ENCODE results near the gene PER1.
"Not testable (repeated sequence)": the region's sequence is repeated elsewhere in the genome, so short reads cannot be mapped to it uniquely, and the experiment has no call there.

PER1 gene

DNA sequence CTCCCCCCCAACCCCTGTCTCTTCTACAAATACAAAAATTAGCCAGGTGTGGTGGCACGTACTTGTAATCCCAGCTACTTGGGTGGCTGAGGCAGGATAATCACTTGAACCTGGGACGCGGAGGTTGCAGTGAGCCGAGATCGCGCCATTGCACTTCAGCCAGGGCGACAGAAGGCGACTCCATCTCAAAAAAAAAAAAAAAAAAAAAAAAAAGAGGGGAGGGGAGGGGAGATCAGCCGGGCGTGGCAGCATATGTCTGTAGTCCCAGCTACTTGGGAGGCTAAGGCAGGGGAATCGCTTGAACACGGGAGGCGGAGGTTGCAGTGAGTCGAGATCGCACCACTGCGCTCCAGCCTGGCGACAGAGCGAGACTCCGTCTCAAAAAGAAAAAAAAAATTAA, 18.0 kb upstream of the PER1 start:
- not testable (repeated sequence) for DNase-seq

DNA sequence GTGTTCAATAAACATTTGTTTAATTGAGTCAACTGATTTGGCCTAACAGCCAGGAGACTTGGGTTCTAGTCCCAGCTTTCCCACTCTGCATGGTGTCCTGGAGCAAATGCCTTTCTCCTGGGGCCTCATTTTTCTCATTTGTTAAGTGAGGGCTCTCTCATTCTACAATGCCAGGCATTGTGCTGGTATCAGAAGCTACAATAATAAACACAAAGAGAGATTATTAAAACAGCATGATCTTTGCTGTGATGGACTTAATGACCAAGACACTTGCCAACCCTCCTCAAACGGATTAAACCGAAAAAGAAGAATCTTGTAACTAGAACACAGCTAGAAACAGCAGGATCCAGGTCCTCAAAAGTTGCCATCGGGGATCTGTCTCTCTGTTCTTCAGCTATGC, 15.3 kb upstream of the PER1 start:
- no peak for DNase-seq

DNA sequence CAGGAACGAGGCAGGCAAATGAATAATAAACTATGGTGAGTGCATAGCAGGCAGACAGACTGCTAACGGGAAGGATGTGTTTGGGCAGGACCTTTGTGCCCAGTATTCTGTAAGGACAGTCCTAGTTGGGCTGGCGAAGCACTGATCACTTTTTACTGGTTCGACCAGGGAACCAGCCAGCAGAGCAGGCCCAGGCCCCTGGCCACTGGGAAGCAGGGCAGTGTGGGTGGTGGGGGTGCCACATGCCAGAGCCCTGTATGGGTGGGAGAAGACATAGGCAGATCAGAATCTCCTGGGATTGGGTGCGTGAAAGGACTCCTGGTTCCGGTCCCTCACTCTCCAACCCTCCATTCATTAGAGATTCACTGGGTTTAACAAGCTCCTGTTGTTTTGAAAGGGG, 14.5 kb upstream of the PER1 start:
- no peak for DNase-seq

DNA sequence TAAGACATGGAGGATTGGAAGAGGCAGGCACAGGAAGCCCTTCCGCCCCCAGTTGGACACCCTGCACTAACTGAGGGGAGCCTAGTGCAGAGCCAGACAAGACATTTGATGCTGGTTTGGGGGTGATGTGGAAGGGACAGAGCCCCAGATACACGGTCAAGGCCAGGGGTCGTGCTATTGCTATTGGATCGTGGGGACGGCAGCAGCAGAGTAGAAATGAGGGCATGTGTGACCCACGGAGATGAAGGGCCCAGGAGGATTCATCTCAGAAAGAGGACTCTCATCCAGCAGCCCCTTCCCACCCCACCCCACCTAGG, 12.6 kb upstream of the PER1 start:
- DNase-seq = no peak

DNA sequence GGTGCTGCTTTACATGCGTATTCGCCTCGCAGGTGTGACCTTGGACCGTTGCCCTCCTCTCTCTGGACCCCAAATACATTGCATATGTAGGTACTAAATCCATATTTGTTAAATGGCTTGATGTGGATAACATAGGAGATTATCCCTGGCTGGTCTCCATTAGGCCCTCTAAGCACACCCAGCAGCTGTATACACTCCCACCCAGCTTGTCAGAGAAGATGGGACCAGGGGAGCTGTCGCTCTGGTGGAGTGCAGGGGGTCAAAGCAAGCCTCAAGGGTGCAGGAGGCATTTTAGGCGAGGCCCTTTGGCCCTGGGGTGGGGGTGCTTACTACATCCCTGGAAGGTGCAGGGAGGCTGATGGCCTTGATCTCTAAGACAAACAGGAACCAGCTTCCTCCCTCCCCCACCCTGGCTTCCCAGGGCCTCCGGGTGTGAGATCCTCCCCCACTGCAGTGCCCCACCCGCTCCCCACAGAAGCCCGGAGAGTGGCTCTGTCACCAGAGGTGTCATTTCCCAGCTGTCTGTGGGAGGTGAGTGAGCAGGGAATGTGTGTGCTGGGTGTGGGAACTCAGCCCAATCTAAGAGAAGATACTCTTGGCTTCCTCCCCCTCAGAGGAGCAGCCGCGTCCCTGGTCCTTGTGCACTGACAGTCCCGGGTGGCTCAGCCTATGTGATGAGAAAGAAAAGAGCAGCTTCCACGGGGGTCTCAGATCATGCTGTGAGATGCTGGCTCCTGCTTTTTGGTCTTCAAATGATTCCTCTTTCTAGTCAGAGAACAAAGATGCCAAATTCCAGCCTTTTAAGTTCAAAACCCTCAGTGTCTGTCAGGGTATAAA, 12.0 kb upstream of the PER1 start:
- DNase-seq = no peak

DNA sequence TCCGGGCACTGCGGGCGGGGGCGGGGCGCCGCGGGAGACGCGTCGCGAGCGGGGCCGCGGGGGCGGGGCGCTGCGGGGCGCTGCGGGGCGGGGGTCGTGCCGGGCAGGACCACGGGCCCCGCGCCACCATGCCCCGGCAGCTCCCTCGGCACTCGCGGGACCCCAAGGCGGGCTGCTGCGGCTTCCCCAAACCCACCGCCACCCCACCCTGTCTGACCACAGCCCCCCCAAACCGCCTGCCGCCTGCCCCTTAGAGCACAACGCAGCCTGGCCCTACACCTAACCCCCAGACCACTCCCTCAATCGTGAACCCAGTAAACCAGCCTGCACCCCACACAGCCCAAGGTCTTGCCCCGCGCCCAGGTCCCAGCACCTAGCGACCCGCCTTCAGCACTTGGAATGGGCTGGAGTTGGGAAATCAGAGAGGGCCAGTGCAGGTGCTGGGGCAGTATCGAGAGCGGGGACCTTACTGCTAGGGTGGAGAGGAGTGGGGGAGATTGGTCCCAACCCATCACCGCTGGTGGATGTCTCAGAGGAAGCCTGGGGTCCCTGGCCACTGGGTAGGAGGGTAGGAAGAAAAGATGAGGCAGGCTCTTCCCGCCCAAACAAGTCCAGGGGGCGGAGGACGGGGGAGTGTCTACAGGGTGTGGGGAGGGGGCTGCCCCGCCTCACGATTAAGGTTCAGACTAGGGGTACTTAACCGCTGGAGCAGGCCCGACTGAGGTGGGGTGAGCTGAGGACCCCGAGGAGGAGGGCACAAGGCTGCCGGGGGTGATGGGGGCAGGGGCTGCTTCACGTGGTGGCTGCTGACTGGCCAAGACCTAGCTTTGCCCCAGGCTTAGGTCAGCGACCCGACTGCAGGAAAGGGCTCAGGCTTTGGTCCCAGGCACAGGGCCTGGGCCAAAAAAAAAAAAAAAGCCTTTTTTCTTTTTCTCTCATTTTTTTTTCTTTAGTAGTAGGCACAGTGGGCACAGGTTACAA, 11.1 kb upstream of the PER1 start:
- DNase-seq = no peak

DNA sequence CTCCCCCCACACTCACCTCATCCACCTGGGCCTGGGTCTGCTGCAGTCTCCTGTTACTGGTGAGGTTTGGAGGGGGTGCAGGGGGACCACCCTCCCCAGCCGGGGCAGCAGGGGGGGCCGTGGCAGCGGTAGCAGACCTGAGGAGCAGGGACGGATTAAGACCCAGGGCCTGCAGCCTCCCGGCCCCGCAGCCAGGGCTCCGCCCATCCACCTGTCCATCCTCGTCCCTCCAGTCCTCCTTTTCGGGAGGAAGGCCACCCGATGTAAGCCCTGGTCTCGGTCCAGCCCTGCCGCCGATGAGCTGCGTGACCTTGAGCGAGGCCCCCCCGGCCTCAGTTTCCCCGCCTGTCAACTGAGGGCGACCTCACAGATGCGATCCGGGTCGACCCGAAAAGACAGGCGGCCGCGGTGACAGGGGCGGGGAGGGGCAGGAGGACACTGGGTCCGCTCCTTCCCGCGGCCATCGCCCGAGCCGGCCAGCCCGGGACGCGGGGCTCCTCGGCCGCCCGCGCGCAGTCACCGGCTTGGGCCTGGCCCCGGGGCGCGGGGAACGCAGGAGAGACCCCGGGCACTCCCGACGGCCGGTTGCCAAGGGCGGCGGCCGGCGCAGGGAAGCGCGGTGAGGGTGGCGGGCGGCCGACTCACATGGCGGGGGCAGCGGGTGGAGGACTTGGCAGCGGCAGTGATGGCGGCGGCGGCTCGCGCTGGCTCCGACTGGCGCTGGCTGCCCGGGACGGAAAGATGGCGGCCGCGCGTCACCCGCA, 10.2 kb upstream of the PER1 start, which contains the start of gene VAMP2:
Gene VAMP2 (minus strand): TSS at position 716 of the 764 bp plus-strand sequence. CDS start 69 bp downstream, at position 647.
- peak; percentile 15 for DNase-seq

DNA sequence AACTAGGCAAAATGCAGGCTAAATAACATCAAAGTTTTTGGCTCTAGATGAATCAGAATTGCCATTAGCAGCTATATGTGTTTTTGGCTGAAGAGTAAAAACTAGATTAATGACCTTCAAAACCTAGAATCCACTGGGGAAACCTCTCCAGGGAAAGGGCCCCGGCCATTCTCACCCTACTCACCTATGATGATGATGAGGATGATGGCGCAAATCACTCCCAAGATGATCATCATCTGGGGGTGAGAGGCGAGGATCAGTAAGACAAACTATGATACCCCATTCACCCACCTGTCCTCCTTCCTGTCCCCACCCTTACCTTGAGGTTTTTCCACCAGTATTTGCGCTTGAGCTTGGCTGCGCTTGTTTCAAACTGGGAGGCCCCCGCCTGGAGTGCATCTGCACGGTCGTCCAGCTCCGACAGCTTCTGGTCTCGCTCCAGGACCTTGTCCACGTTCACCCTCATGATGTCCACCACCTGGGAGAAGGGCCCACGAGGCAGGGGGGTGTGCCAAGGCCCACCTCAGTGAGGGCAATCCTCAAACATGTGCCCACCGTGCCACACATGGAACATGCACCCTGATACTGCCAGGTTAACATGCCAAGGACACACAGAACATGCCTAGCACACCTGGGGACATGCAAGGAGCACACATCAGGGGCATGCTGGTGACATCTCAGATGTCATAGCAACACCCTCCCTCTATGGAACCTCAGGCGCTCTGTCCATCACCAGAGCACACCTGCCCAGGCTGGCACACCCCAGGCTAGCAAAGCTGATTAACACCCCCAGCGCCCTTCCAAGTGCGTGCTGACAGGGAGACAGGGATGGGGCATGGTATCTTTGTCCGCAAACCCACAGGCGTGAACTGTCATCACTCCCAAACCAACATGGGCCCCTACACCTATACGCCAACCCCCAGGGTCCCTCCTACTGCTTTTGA, 9.4 kb upstream of the PER1 start:
- no peak for DNase-seq

DNA sequence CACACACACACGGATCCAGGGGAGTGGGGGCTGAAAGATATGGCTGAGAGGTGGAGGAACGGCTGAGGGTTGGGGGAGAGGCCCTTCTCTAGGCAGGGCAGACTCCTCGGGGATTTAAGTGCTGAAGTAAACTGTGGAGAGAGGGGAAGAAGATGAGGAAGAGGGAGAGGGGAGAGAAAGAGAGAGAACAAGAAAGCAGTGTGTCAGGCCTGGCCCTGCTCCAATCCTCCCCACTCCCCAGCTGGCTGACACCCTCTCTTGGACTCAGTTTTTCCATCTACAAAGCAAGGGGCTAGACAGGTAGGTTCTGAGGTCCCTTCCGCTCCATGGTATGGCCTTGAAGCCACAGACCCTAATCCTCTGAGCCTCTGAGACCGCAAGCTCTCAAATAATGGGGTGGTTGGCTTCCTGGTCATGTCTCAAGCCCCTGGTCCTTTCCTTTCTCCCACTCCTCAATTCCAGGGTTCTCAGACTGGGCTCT, 8.6 kb upstream of the PER1 start:
- no peak for DNase-seq

DNA sequence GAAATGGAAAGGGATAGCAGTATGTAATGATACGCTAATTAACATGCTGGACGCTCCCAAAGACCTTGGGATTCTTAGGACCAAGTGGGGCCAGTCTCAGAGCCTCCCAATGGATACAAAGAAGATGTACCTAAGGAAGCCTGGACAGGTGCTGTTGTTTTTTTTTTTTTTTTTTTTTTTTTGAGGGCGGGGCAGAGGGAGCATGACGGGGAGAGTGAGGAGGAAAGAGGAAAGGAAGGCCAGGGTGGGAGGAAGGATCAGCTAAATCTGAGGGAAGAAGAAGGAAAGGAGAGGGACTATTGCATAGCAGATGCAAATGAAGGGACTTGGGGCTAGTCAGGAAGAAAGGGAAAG, 8.0 kb upstream of the PER1 start:
- no peak for DNase-seq

DNA sequence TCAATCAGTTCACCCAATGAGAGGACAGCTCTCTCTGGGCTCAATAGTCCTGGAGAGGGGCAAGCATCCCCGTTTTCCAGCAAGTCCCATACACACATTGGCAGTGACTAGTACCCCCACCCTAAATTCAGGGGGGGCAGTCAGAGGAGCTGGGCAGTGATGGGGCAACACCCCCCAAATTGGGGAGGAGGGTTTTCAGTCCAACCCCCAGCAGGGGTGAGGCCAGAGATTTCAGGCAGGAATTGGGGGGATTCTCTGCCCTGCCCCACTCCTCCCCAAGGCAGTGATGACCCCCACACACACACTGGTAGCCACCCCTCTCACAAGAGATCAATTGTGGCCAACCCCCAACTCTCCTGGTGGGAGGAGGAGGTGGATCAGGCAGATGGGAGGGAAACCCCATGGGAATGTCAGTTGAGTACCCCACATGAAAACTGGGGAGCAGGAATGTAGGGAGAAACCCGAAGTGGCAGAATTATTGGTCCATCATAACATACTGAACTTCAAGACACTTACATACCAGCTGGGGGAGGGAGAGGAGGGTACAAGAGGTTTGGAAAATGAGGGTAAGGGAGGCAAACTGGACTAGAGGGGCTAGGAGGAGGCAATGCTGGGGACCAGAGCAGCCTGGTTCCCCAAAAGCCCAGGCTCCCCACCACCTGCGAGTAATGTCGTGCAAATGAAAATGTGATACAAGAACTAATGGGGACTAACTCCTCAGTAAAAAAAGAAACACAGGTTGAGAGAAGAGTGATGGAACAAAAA, 7.4 kb upstream of the PER1 start:
- DNase-seq = no peak

DNA sequence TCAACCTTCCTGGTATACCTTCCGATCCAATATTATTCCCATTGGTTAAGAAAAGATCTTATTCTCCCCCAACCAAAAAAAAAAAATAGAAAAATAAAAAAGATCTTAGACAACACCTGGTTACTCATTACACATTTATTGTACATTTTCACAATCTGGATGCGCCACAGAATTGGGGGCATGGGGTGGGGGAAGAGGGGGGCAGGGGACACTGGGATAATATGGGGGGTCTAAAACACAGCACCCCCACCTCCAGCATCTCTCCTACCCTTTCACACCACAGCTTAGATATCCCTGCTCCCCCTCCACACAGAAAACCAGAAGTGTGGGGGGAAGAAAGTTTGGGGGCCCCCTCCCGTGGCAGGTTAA, 6.8 kb upstream of the PER1 start:
- no peak for DNase-seq

DNA sequence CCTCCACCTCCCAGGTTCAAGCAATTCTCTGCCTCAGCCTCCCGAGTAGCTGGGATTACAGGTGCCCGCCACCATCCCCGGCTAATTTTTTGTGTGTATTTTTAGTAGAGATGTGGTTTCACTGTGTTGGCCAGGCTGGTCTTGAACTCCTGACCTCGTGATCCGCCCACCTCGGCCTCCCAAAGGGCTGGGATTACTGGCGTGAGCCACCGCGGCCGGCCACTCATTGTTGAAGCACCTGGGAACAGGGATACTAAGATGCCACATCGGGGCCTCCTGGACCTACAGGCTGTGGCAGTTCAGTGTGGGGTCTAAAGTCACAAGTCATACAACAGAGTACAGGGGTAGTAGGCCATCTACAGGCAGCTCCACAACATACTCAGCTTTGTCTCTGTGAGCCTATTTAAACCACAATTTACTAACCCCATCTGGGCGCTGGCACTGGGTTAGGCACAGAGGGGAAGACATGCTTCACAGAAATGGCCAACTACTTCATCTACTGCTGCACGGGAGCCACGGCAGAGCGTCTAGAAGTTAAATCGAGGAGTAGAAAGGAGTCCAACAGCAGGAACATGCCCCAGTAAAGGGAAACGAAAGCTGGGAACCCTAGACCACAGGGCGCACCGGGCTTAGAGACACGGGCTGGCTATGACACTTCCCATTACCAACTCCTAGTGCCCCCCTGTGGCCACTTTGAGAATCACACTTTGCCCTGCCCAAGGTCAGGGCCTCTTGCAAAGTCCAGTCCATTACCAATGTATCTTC, 6.2 kb upstream of the PER1 start:
- DNase-seq = peak; percentile 29

DNA sequence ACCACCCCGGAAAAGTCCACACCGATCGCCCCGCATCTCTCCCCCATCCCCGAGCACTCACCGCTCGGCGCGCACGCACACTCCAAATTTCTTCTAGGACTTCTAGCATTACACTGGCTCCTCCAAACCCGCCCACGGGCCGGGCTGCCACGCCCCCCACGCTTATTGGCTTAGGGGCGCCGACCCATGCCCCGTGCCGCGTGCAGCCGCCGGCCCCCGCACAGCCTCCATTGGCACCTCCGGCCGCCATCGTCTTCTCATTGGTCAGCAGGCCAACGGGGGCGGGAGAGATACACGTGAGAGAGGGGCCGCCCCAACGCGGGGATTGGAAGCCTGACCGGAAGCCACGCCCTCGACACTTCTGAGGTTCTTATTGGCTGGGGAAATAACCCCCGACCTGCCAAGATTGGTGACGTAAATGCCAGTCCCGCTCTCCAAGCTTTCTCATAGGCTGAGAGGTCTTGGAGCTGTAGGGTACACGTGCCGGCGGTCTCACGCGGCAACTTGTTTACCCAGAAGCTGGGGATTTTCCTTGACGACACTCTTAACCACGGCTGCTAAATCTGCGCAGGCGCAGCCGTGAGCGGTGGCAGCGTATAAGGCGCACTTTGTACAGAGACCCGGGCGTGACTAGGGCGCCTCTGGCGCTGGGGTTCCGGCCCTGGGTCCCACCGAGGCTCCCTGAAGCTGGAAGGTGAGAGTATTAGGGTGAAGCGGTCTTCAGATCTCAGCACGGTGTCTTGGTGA, 4.2 kb upstream of the PER1 start:
- peak; percentile 100 for DNase-seq

DNA sequence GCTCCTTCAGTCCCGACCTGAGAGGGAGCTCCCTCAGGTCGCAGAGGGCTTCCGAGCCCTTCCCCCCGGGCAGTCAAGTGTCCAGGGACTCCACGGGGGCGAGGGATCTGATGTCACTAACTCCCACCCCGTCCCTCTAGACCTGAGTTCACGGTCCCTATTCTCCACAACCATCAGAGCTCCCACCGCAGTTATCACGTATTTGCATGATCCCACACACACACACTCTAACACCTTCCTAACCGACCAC, 3.7 kb upstream of the PER1 start:
- no peak for DNase-seq

DNA sequence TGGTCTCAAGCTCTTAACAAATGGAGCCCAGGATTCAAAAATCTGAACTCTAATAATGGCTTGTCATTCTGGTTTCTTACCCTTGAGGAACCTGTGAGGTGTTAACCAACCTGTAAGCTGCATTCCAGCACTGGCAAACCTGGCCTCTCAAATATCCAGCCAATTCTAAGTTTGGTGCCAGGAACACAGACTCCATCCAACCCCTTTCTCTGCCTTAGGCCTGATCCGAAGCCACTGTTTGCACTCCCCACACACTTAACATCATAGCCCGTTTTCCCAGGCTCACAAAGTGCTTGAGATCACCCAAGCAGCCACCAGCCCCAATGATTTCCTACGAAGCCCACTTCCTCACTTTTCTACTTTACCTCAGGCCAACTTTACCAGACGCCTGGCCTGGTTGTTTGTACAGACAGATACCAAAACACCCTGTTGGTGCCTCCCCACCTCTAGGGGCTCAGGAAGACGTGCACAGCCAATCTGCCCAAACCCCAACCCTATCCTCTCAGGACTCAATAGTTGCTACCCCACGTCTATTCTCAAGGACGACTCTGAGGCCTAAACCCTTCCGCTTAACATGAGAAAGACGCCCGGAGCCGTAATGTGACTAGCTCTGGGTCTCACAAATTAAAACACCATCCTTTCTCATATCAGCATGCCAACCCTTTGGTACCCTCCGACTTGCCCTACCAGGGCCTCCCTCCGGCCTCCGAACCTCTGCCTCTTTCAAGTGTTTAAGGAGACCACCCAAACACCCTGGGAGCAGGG, 3.2 kb upstream of the PER1 start:
- no peak for DNase-seq

DNA sequence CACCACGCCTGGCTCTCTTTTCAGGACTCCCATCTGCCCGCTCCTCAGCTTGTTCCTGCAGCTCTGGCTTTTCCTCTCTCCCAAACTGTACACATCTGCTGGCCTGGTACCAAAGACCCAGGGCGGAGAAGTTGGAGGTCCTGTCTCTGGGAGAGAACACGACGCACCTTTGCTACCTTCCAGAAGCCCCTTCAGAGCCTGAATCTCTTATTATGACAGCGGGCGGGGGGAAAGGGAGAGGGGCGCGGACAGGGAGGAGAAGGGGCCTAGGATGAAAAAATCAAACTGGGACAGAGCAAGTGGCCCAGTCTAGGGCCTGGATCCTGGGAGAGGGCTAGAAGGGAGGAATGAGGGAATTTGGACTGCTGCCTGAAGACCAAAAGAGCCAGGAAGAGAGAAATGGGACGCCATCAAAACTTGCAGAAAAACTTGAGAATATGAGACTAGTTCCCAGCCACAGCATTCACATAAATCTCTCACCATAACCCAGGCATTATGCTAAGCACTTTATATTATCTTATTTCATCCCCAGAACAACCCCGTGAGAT, 2.5 kb upstream of the PER1 start:
- no peak for DNase-seq

DNA sequence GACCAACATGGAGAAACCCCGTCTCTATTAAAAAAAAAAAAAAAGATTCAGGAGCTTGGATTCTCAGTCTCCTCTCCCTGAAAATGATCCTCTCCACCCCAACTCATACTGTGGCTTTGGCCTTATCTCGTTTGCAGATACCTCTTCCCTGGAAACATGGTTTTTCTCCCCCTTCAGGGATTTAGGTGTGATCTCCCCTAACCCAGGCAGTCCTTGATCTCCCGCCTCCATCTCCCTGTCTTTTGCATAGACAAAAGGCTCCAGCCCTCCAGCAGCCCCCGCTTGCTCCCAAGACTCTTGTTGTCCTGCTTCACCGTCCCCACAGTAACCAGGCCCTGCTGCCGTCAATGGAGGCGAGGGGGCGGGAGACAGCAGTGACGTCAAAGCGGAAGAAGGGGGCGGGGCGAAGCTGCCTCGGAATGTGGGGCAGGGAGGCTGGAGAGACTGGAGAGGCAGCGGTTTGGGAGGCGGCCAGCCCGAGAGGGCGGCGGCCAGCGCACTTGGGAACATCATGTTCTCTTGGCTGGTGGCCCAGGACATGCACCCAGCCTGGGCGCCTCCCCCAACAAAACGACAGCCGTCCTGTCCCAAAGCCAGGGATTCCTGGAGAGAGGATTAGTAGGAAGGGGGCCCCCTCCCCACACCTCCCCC, 1.9 kb upstream of the PER1 start:
- peak; percentile 43 for DNase-seq

Measured in DMS79 (cell line).